Keratinocyte (primary cell): Measurements from ENCODE around the gene RNF151.

ENCODE experiments used
- CTCF ChIP-seq, 3 experiments: IDR thresholded peaks in 1 of 3; conservative IDR thresholded peaks in 1 of 3; optimal IDR thresholded peaks in 1 of 3; 2 replicates in 2 of 3; 3 replicates in 1 of 3; pipeline versions ENCODE3 to v1.5.1; 2011; ENCODE audit warnings: low read length in 3 of 3, mild to moderate bottlenecking in 3 of 3, moderate library complexity in 2 of 3, control low read depth in 1 of 3, inconsistent platforms in 1 of 3; ENCODE audit not compliant: insufficient read depth in 2 of 3; ENCODE audit errors: extremely low read depth in 1 of 3
- EZH2 ChIP-seq: IDR thresholded peaks from one replicate; pipeline ENCODE4 v1.6.1; 2012; ENCODE audit warnings: inconsistent platforms, mild to moderate bottlenecking, low read length, moderate library complexity

- TF ChIP-seq CTCF (optimal IDR thresholded peaks at IDR 0.05 in 1 of 3, IDR thresholded peaks at IDR 0.05 in 1 of 3, conservative IDR thresholded peaks at IDR 0.05 in 1 of 3; ENCODE audit: extremely low read depth in 1 of 3, insufficient read depth in 2 of 3, low read length in 3 of 3), result no peak
- no peak for TF ChIP-seq EZH2
These were observed 33.5 kb upstream of the RNF151 start for GRCh38 chr16:1933097-1933661.
